ENCODE data around the gene DNTTIP2.
"Not testable (repeated sequence)": the region's sequence is repeated elsewhere in the genome, so short reads cannot be mapped to it uniquely, and the experiment has no call there.

DNTTIP2 gene

DNA sequence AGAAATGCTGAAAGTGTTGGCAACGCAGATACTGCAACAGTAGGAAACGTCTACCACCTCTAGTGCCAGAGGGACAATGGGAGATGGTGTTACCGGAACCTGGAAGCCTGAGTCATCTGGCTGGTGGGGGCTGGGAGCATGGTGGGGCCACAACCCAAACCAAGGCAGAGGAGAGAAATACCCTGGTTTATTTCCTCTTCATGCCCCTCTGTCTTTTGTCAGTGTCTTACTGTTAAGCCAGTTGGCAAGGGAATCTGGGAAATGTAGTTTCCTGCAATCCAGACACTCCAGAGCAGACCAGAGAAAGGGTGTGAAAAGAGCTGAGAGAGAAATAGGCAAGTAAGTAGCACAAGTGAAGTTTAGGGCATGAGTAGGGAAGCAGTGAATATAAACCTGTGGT is 14.8 kb downstream of the DNTTIP2 start:
- DNase-seq (ENCODE audit: extremely low read depth, low read depth): no peak
- no peak overlapping the region for H3K4me3 ChIP-seq (replicated peaks; ENCODE audit: low read depth, low read length)
- TF ChIP-seq, protein P1, sequence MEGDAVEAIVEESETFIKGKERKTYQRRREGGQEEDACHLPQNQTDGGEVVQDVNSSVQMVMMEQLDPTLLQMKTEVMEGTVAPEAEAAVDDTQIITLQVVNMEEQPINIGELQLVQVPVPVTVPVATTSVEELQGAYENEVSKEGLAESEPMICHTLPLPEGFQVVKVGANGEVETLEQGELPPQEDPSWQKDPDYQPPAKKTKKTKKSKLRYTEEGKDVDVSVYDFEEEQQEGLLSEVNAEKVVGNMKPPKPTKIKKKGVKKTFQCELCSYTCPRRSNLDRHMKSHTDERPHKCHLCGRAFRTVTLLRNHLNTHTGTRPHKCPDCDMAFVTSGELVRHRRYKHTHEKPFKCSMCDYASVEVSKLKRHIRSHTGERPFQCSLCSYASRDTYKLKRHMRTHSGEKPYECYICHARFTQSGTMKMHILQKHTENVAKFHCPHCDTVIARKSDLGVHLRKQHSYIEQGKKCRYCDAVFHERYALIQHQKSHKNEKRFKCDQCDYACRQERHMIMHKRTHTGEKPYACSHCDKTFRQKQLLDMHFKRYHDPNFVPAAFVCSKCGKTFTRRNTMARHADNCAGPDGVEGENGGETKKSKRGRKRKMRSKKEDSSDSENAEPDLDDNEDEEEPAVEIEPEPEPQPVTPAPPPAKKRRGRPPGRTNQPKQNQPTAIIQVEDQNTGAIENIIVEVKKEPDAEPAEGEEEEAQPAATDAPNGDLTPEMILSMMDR (IDR thresholded peaks at IDR 0.05; ENCODE audit: low read depth, low read length, missing control alignments): no peak

DNA sequence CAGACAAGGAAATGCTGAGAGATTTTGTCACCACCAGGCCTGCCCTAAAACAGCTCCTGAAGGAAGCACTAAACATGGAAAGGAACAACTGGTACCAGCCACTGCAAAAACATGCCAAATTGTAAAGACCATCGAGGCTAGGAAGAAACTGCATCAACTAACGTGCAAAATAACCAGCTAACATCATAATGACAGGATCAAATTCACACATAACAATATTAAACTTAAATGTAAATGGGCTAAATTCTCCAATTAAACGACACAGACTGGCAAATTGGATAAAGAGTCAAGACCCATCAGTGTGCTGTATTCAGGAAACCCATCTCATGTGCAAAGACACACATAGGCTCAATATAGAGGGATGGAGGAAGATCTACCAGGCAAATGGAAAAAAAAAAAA is 21.4 kb downstream of the DNTTIP2 start:
- not testable (repeated sequence) for DNase-seq (ENCODE audit: extremely low read depth, low read depth); H3K4me3 ChIP-seq (replicated peaks; ENCODE audit: low read depth, low read length)

DNA sequence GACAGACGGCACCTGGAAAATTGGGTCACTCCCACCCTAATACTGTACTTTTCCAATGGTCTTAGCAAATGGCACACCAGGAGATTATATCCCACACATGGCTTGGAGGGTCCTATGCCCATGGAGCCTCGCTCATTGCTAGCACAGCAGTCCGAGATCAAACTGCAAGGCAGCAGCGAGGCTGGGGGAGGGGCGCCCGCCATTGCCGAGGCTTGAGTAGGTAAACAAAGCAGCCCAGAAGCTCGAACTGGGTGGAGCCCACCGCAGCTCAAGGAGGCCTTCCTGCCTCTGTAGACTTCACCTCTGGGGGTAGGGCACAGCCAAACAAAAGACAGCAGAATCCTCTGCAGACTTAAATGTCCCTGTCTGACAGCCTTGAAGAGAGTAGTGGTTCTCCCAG is 23.0 kb downstream of the DNTTIP2 start:
- not testable (repeated sequence) for H3K4me3 ChIP-seq (replicated peaks; ENCODE audit: low read depth, low read length); DNase-seq (ENCODE audit: extremely low read depth, low read depth)

DNA sequence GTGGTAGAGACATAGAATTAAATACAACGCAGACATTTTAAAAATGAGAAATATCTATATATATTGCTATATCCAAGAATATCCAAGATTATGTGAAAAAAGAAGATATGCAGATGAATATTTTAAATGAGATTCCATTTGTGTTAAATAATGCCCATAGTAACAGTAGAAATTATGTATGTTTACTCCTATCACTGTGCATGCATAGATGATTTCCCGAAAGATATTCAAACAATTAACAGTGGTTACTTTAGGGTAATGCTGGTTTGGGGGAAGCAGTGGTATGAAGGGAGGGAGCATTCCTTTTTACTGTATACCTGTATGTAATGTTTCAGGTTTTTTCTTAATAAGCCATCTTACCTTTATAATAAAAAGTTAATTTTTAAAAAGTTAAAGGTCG is 25.1 kb downstream of the DNTTIP2 start:
- no peak for DNase-seq (ENCODE audit: extremely low read depth, low read depth)
- TF ChIP-seq, protein P1 (IDR thresholded peaks at IDR 0.05; ENCODE audit: low read depth, low read length, missing control alignments): no peak
- H3K4me3 ChIP-seq (replicated peaks; ENCODE audit: low read depth, low read length): no peak overlapping the region

DNA sequence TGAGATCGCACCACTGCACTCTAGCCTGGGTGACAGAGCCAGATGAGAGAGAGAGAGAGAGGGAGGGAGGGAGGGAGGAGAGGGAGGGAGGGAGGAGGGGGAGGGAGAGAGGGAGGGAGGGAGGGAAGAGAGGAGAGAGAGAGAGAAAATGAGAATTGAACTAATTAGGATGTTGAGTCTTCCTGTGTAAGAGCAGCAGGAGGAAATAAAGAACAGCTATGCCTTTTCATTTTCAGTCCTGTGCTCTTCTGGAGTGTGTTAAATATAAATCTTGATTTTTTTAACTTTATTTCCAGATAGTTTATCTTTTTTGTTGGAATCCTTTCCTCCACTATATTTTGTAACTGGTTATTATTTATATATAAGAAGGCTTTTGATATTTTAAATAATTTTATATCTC is 27.1 kb downstream of the DNTTIP2 start:
- TF ChIP-seq, protein P1 (IDR thresholded peaks at IDR 0.05; ENCODE audit: low read depth, low read length, missing control alignments): no peak
- DNase-seq (ENCODE audit: extremely low read depth, low read depth): no peak
- H3K4me3 ChIP-seq (replicated peaks; ENCODE audit: low read depth, low read length): no peak overlapping the region

DNA sequence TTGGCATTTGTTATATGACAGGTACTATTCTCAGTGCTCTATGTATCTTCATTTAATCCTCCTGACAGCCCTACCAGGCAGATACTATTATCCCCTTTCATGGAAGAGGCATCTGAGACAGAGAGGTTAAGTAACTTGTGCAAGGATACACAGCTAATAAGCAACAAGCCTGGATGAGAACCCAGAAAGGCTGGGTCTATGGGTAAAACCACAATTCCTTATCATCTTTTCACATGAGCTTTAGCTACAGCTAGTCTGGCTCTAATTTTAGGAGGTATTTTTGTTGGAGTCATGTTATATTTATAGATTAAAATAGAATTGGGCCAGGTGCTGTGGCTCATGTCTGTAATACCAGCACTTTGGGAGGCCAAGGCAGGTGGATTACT is 27.7 kb downstream of the DNTTIP2 start:
- TF ChIP-seq, protein P1 (IDR thresholded peaks at IDR 0.05; ENCODE audit: low read depth, low read length, missing control alignments): no peak
- DNase-seq (ENCODE audit: extremely low read depth, low read depth): no peak
- H3K4me3 ChIP-seq (replicated peaks; ENCODE audit: low read depth, low read length): no peak overlapping the region

DNA sequence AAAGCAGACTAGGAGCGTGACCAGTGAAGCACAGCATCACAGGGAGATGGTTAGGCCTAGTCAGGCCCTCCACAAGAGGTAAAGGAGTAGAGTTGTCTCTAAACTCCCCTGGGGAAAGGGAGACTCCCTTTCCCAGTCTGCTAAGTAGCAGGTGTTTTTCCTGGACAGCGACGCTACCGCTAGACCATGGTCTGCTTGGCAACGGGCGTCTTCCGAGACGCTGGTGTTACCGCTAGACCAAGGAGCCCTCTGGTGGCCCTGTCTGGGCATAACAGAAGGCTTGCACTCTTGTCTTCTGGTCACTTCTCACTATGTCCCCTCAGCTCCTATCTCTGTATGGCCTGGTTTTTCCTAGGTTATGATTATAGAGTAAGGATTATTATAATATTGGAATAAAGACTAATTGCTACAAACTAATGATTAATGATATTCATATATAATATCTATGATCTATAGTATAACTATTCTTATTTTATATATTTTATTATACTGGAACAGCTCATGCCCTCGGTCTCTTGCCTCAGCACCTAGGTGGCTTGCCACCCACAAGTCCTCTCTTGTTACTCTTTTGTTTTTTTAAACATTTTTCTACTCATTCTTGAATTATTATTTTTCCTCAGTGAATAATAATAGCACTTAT is 28.2 kb downstream of the DNTTIP2 start:
- TF ChIP-seq, protein P1 (IDR thresholded peaks at IDR 0.05; ENCODE audit: low read depth, low read length, missing control alignments): peak; percentile 62
- peak; percentile 35 for DNase-seq (ENCODE audit: extremely low read depth, low read depth)
- H3K4me3 ChIP-seq (replicated peaks; ENCODE audit: low read depth, low read length): not testable (repeated sequence)

DNA sequence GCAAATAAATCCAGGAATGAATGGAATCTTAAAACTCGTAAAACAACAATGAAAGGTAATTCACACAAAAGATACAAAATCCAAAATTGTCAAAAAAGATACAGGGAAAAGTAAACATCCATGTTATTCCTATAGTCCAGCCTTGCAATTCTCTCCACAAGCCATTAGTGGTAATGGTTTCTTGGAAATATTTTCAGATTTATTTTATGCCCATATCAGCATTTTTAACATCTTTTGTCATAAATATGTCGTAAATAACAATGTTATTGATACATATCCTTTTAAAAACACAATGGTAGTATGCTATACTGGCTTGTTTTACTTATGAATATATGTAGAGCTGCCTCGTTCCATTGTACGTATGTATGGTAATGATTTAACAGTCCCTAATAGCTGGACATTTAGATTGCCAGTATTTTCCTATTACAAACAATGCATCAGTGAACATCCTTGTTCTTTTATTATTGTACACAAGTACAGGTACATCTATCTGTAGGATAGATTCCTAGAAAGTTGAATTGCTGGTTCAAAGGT is 30.6 kb downstream of the DNTTIP2 start:
- peak overlapping the region; percentile 60 for H3K4me3 ChIP-seq (replicated peaks; ENCODE audit: low read depth, low read length)
- no peak for DNase-seq (ENCODE audit: extremely low read depth, low read depth)
- TF ChIP-seq, protein P1 (IDR thresholded peaks at IDR 0.05; ENCODE audit: low read depth, low read length, missing control alignments): no peak
